Neutrophil (primary cell): ENCODE data around the gene SMIM5.

Source experiments
- H3K27ac ChIP-seq: fragments of 200-600 bp; sonication (generic); 2 replicates; pipeline ENCODE4 v1.5.1; 2016; ENCODE audit warnings: mild to moderate bottlenecking, moderate library complexity
- H3K27me3 ChIP-seq: fragments of 200-600 bp; sonication (generic); 2 replicates; pipeline ENCODE4 v1.6.0; 2016; ENCODE audit warnings: mild to moderate bottlenecking
- H3K36me3 ChIP-seq: fragments of 200-600 bp; sonication (generic); 2 replicates; pipeline ENCODE4 v1.5.1; 2017
- H3K4me1 ChIP-seq, 2 experiments: fragments of 200-600 bp in 1 of 2; sonication (generic) in 1 of 2; 1 replicate in 1 of 2; 2 replicates in 1 of 2; pipeline versions ENCODE4 v1.5.1 to v1.6.1; 2013 to 2016; ENCODE audit warnings: low read depth in 1 of 2, low read length in 1 of 2, mild to moderate bottlenecking in 1 of 2, moderate library complexity in 1 of 2; ENCODE audit not compliant: control insufficient read depth in 1 of 2, insufficient read depth in 1 of 2
- H3K4me3 ChIP-seq, 2 experiments: fragments of 200-600 bp in 1 of 2; sonication (generic) in 1 of 2; 1 replicate in 1 of 2; 2 replicates in 1 of 2; pipeline ENCODE4 v1.5.1; 2013 to 2016; ENCODE audit warnings: low read depth in 1 of 2, low read length in 1 of 2, mild to moderate bottlenecking in 1 of 2, moderate library complexity in 1 of 2
- H3K9me3 ChIP-seq: fragments of 200-600 bp; sonication (generic); 2 replicates; pipeline ENCODE4 v1.5.1; 2016
- TF ChIP-seq, protein P1 (sequence below): fragments of 200-600 bp; sonication (generic); IDR thresholded peaks from 2 replicates; pipeline ENCODE4 v1.5.1; 2016; ENCODE audit warnings: antibody characterized with exemption

The SMIM5 gene

DNA sequence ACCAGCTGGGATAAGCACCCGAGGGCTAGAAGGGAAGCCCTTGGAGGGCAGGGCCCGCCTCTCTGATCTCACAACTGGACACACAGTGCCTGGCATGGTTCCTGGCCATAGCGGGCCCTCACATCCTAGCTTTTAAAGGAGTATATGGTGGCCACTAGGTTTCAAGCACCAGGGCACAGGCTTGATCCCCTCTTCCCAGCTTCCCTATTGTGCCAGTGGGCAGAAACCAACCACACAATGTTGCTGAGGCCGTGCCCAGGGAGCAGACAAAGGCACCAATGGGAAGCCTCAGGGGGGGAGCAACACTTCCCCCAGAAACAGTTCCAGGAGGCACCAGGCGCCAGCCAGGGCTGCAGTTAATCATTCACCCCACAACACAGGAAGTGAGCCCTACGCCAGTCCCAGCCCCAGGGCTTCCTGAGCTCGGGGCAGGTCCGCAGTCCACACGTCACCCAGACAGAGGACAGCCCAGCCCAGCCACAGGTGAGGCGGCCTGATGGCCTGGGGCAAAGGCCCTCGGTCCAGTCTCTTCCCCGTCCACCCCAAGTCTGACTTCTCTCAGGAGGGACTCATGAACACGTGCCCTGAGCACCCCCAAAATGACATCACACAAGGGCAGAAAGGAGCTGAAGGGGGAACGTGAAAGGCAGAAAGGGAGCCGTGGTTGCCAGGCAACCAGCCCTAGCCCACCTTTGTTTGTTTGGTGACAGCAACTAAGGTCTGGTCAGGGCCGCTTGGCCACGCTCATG, 12.8 kb downstream of the SMIM5 start:
- no peak overlapping the region for H3K4me3 ChIP-seq
- no peaks in the 10 kb centered on the region for H3K9me3 ChIP-seq
- H3K27ac ChIP-seq, result no peak overlapping the region
- H3K4me1 ChIP-seq, result peaks cover 8 to 9% of the 10 kb centered on the region in 2 experiments
- H3K36me3 ChIP-seq, result peaks cover 28% of the 10 kb centered on the region
- TF ChIP-seq, protein P1, sequence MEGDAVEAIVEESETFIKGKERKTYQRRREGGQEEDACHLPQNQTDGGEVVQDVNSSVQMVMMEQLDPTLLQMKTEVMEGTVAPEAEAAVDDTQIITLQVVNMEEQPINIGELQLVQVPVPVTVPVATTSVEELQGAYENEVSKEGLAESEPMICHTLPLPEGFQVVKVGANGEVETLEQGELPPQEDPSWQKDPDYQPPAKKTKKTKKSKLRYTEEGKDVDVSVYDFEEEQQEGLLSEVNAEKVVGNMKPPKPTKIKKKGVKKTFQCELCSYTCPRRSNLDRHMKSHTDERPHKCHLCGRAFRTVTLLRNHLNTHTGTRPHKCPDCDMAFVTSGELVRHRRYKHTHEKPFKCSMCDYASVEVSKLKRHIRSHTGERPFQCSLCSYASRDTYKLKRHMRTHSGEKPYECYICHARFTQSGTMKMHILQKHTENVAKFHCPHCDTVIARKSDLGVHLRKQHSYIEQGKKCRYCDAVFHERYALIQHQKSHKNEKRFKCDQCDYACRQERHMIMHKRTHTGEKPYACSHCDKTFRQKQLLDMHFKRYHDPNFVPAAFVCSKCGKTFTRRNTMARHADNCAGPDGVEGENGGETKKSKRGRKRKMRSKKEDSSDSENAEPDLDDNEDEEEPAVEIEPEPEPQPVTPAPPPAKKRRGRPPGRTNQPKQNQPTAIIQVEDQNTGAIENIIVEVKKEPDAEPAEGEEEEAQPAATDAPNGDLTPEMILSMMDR, result no peak
- no peaks in the 10 kb centered on the region for H3K27me3 ChIP-seq

DNA sequence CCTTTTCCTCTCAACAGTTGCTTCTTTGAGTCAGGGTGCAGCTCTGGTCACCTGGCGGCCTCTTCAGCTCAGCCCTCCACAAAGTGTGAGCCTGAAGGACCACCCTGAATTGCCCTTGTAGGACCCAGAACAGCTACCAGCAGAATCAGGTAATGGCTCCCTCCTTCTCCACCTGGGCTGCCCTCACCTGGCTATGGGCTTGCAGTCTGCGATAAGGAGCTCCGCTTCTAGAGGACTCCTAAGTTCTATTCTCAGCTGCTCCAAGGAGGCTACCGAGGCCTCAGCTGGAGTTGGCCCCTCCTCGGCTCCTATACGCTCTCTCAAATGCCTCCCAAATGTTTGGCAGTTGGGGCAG, 13.4 kb downstream of the SMIM5 start:
- TF ChIP-seq, protein P1, result no peak
- Histone ChIP-seq H3K9me3 (no peaks in the 10 kb centered on the region), H3K4me3 (no peak overlapping the region), H3K4me1 (peaks cover 8 to 9% of the 10 kb centered on the region in 2 experiments), H3K27ac (no peak overlapping the region), H3K36me3 (peaks cover 28% of the 10 kb centered on the region), H3K27me3 (no peaks in the 10 kb centered on the region)

DNA sequence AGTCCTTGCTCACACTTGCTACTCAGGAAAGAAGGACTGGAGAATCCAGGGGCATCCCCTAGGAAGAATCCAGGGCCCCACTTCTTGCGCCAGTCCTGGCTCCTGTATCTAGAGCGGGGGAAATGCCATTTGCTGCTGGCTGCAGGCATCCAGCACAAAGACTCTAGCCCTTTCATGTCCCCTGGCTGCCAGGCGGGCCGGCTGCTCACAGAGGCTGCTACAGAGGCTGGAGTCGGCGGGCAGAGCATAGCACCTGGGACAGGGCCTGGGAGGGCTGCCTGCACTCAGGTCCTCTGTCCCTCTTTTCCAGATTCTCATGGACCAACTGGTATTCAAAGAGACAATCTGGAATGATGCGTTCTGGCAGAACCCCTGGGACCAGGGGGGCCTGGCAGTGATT, 13.8 kb downstream of the SMIM5 start:
- peaks cover 28% of the 10 kb centered on the region for H3K36me3 ChIP-seq
- H3K27me3 ChIP-seq, result no peaks in the 10 kb centered on the region
- H3K4me1 ChIP-seq, result peaks cover 9% of the 10 kb centered on the region in 2 experiments
- H3K27ac ChIP-seq, result no peak overlapping the region
- H3K4me3 ChIP-seq, result no peak overlapping the region
- TF ChIP-seq, protein P1, result no peak
- no peaks in the 10 kb centered on the region for H3K9me3 ChIP-seq

DNA sequence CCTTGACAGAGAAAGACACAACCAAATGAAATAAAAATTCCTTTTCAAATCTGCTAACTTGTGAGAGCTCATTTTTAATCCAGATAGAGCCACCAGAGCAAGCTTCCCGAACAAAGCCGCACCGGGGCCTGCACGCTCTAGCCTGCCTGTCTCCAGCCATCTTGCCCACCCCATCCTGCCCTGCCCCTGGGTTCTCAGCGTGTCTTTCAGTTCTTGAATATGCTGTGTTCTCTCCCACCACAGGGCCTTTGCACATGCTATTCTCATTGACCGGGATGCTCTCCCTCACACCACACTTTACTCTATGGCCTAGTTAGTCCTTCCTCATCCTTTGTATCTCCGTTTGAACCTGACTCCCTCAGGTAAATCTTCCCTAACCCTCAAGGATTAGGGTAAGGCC, 14.7 kb downstream of the SMIM5 start:
- peaks cover 28% of the 10 kb centered on the region for H3K36me3 ChIP-seq
- no peak overlapping the region for H3K27ac ChIP-seq
- H3K4me1 ChIP-seq, result peaks cover 17 to 18% of the 10 kb centered on the region in 2 experiments
- H3K27me3 ChIP-seq, result no peaks in the 10 kb centered on the region
- H3K4me3 ChIP-seq, result no peak overlapping the region
- no peaks in the 10 kb centered on the region for H3K9me3 ChIP-seq
- TF ChIP-seq, protein P1, result no peak

DNA sequence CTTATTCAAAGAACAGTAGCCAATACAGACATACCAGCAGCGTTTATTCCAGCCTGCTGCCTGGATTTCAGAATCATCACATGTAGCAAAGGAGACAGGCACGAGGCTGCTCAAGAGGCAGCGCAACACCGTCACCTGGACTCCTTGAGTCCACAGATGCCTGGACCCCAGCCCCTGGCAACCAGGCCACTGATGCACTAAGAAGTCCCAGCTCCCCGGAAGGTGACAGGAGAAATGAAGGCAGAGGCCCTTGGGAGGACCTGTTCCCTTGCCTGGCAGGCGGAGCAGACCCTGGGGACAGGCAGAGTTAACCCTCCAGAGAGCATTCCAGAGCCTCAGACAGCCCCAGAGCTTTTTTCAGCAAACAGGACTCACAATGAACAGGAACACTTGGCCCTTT, 16.5 kb downstream of the SMIM5 start:
- peaks cover 20% of the 10 kb centered on the region for H3K36me3 ChIP-seq
- H3K9me3 ChIP-seq, result no peaks in the 10 kb centered on the region
- H3K4me3 ChIP-seq, result no peak overlapping the region
- H3K27ac ChIP-seq, result no peak overlapping the region
- TF ChIP-seq, protein P1, result no peak
- H3K27me3 ChIP-seq, result no peaks in the 10 kb centered on the region
- peaks cover 35 to 36% of the 10 kb centered on the region in 2 experiments for H3K4me1 ChIP-seq
